Effector memory CD8-positive, alpha-beta T cell (primary cell): ENCODE results near the gene TUNAR.

Experiments
- ATAC-seq: fragments of 150-1000 bp; cut with Tn5 transposase; replicated peaks from 2 replicates; pipeline ENCODE4 v1.10.0; 2021; ENCODE audit warnings: mild to moderate bottlenecking, moderate library complexity
- DNase-seq, 3 experiments: peaks; one replicate each; pipeline ENCODE4 v3.0.0; 2021
- H3K27ac Mint-ChIP-seq, 2 donors: one replicate each; pipeline ENCODE4 v1.8.0; 2022; ENCODE audit warnings: mild to moderate bottlenecking in 2 of 2, mixed read lengths in 2 of 2, moderate library complexity in 2 of 2
- H3K27me3 Mint-ChIP-seq, 2 donors: one replicate each; pipeline ENCODE4 v1.8.0; 2022; ENCODE audit warnings: mixed read lengths in 2 of 2
- H3K36me3 Mint-ChIP-seq: one replicate; pipeline ENCODE4 v1.8.0; 2022; ENCODE audit warnings: mild to moderate bottlenecking, moderate library complexity, mixed read lengths; ENCODE audit not compliant: insufficient read depth
- H3K4me1 Mint-ChIP-seq, 2 donors: one replicate each; pipeline ENCODE4 v1.8.0; 2022; ENCODE audit warnings: low read depth in 2 of 2, mixed read lengths in 2 of 2
- H3K4me3 Mint-ChIP-seq, 2 donors: one replicate each; pipeline ENCODE4 v1.8.0; 2022; ENCODE audit warnings: mild to moderate bottlenecking in 2 of 2, mixed read lengths in 2 of 2, moderate library complexity in 2 of 2
- H3K9me3 Mint-ChIP-seq, 2 donors: one replicate each; pipeline ENCODE4 v1.8.0; 2022; ENCODE audit warnings: mixed read lengths in 2 of 2

TUNAR gene

DNA sequence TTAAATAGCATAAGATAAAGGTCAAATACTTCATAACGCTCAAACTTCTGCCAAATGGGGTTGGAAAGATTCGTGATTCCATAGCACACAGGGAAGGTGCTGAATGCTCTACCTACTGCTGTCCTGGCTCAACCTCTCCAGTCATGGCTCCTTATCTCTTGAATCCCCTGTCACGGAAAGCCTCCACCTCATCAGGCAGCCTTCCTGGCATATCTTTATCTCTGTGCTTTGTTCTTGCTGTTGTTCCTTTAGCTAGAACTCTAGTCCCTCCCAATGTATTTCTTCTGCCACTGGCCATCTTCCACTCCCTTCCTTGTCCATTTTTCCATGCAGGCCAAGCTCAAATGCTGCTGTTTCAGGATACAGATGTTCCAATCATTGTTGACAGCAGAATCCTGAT, 26.9 kb upstream of the TUNAR start:
- no peaks in the 10 kb centered on the region for H3K36me3 Mint-ChIP-seq
- no peaks in the 10 kb centered on the region for H3K4me1 Mint-ChIP-seq
- no peak overlapping the region for H3K27ac Mint-ChIP-seq
- ATAC-seq, result no peak
- H3K9me3 Mint-ChIP-seq, result peaks cover 0 to 7% of the 10 kb centered on the region in 2 donors
- DNase-seq, result no peak
- peaks cover 34 to 38% of the 10 kb centered on the region in 2 donors for H3K27me3 Mint-ChIP-seq
- no peak overlapping the region for H3K4me3 Mint-ChIP-seq

- ATAC-seq, result no peak
- Mint-ChIP-seq H3K27me3 (peaks cover 39 to 45% of the 10 kb centered on the region in 2 donors), H3K9me3 (peaks cover 0 to 7% of the 10 kb centered on the region in 2 donors), H3K4me3 (no peak overlapping the region), H3K4me1 (no peaks in the 10 kb centered on the region), H3K36me3 (no peaks in the 10 kb centered on the region), H3K27ac (no peak overlapping the region)
- no peak for DNase-seq
These were observed 26.2 kb upstream of the TUNAR start for GRCh38 chr14:95850429-95850828.

GRCh38 chr14:95855606-95856005, 21.0 kb upstream of the TUNAR start:
- peaks cover 2 to 14% of the 10 kb centered on the region in 2 donors for H3K9me3 Mint-ChIP-seq
- H3K27me3 Mint-ChIP-seq, result peaks cover 41 to 55% of the 10 kb centered on the region in 2 donors
- no peak for DNase-seq
- ATAC-seq, result no peak
- H3K36me3 Mint-ChIP-seq, result no peaks in the 10 kb centered on the region
- no peak overlapping the region for H3K27ac Mint-ChIP-seq
- H3K4me1 Mint-ChIP-seq, result no peaks in the 10 kb centered on the region
- no peak overlapping the region for H3K4me3 Mint-ChIP-seq

DNA sequence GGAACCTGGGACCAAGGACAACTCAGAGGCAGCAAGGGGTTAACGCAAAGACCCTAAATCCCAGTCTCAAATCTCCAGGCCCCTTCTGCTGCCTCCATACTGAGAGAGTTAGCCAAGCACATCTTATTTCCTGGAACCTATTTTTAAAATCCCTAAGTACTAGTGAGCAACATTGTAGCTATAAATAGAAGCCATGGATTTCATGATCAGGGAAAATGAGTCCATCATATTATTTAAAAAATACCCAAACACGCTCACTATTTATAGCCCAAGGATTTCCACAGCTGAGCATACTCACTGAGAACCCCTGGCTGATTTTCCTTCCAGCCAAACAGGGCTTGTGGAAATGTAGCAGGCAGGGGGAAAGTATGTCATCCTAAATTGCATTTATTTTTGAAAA, 19.4 kb upstream of the TUNAR start:
- peaks cover 2 to 7% of the 10 kb centered on the region in 2 donors for H3K9me3 Mint-ChIP-seq
- no peak overlapping the region for H3K4me3 Mint-ChIP-seq
- no peak overlapping the region for H3K27ac Mint-ChIP-seq
- H3K4me1 Mint-ChIP-seq, result no peaks in the 10 kb centered on the region
- no peak for ATAC-seq
- no peaks in the 10 kb centered on the region for H3K36me3 Mint-ChIP-seq
- DNase-seq, result no peak
- peaks cover 34 to 45% of the 10 kb centered on the region in 2 donors for H3K27me3 Mint-ChIP-seq

GRCh38 chr14:95858893-95859292, 17.7 kb upstream of the TUNAR start:
- no peaks in the 10 kb centered on the region for H3K36me3 Mint-ChIP-seq
- H3K4me1 Mint-ChIP-seq, result no peaks in the 10 kb centered on the region
- H3K9me3 Mint-ChIP-seq, result peaks cover 2 to 7% of the 10 kb centered on the region in 2 donors
- DNase-seq (no peak), ATAC-seq (no peak)
- H3K27me3 Mint-ChIP-seq, result peaks cover 35 to 46% of the 10 kb centered on the region in 2 donors
- no peak overlapping the region for H3K27ac Mint-ChIP-seq
- H3K4me3 Mint-ChIP-seq, result no peak overlapping the region

DNA sequence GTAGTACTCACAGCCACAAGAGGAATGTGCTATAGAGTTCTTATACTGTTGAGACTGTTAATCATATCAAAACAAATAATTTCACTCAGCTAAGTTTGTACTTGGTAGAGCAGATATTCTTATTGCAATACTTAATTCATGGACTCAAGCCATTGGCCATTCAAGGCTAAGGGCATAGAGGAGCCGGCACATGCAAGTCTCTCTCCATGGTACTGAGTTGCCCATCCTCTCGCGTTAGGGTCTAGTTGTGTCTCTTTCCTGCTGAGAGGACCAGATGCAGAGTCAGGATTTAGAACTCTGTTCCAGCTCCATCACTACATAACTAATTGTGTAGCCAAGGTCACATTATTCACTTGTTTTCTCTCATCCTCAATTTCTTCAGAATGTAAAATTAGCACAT, 14.4 kb upstream of the TUNAR start:
- no peak for DNase-seq
- no peak overlapping the region for H3K4me3 Mint-ChIP-seq
- peaks cover 28 to 50% of the 10 kb centered on the region in 2 donors for H3K27me3 Mint-ChIP-seq
- ATAC-seq, result no peak
- peaks cover 0 to 2% of the 10 kb centered on the region in 2 donors for H3K9me3 Mint-ChIP-seq
- H3K4me1 Mint-ChIP-seq, result no peaks in the 10 kb centered on the region
- H3K36me3 Mint-ChIP-seq, result no peaks in the 10 kb centered on the region
- no peak overlapping the region for H3K27ac Mint-ChIP-seq

GRCh38 chr14:95863295-95863694, 13.3 kb upstream of the TUNAR start:
- no peak for DNase-seq
- H3K4me3 Mint-ChIP-seq, result no peak overlapping the region
- H3K27me3 Mint-ChIP-seq, result peaks cover 28 to 48% of the 10 kb centered on the region in 2 donors
- no peaks in the 10 kb centered on the region for H3K4me1 Mint-ChIP-seq
- H3K36me3 Mint-ChIP-seq, result no peaks in the 10 kb centered on the region
- no peak for ATAC-seq
- peaks cover 0 to 2% of the 10 kb centered on the region in 2 donors for H3K9me3 Mint-ChIP-seq
- no peak overlapping the region for H3K27ac Mint-ChIP-seq

- no peak for ATAC-seq
- peaks cover 22 to 60% of the 10 kb centered on the region in 2 donors for H3K27me3 Mint-ChIP-seq
- no peaks in the 10 kb centered on the region for H3K4me1 Mint-ChIP-seq
- H3K36me3 Mint-ChIP-seq, result no peaks in the 10 kb centered on the region
- no peak for DNase-seq
- no peak overlapping the region for H3K27ac Mint-ChIP-seq
- H3K4me3 Mint-ChIP-seq, result no peak overlapping the region
- H3K9me3 Mint-ChIP-seq, result no peaks in the 10 kb centered on the region
These were observed 6.9 kb upstream of the TUNAR start for GRCh38 chr14:95869776-95870175.

DNA sequence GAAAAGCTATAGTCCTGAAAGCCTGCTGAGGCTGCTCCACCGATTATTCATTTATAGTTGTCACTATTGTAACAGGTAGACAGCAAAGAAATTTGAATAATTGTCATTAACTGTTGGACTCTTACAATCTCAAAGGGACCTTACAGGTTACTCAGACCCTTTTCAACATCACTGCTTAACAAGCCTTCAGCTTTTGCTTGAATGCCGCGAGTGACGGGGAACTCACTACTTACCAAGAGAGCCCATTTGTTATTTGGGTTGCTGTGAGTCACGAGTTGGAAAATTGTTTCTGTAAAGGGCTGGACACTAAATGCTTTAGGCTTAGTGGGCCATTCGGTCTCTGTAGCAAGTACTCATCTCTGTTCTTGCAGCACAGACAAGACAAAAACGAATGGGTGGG, 5.9 kb upstream of the TUNAR start:
- Mint-ChIP-seq H3K27me3 (peaks cover 28 to 66% of the 10 kb centered on the region in 2 donors), H3K9me3 (no peaks in the 10 kb centered on the region), H3K4me1 (peaks cover 0 to 2% of the 10 kb centered on the region in 2 donors), H3K4me3 (no peak overlapping the region), H3K27ac (no peak overlapping the region), H3K36me3 (no peaks in the 10 kb centered on the region)
- DNase-seq, result no peak
- no peak for ATAC-seq

DNA sequence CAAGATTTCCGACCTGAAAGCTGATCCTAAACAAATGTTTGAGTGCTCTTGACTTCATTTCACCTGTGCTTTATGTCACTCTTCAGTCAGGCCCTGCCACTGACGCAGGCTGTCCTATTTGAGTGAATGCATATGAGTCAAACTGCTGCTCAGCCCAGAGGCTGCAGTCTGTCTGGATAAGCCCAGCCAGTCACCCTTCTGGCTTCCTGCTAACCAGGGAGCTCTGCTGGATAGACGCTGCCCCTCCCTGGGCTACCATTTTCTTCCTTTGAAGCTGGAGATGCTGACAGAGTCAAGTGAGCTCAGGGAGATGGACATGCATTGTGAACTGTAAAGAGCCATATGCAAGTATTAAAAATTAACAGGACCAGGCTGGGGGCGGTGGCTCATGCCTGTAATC, 5.1 kb upstream of the TUNAR start:
- H3K4me3 Mint-ChIP-seq, result no peak overlapping the region
- no peaks in the 10 kb centered on the region for H3K9me3 Mint-ChIP-seq
- peaks cover 0 to 2% of the 10 kb centered on the region in 2 donors for H3K4me1 Mint-ChIP-seq
- no peaks in the 10 kb centered on the region for H3K36me3 Mint-ChIP-seq
- ATAC-seq (no peak), DNase-seq (no peak)
- H3K27ac Mint-ChIP-seq, result no peak overlapping the region
- H3K27me3 Mint-ChIP-seq, result peaks cover 28 to 63% of the 10 kb centered on the region in 2 donors

DNA sequence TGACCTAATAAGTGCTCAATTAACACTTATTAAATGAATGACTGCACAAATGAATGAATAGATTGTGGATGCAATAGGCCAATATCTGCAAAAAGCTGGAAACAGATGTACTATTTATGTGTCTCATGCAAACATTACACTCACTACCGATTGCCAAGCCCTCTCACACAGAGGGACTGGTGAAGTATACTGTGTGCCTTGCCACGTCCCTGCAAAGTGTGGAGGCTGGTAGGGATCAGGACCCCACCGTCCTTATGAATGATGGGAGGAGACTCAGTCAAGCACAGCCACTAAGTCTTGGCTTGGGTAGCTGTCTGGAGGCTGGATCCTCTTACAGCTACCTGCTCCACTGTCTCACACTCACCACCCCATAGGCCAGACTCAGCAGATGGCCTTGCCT, 3.9 kb upstream of the TUNAR start:
- H3K27ac Mint-ChIP-seq, result no peak overlapping the region
- peaks cover 0 to 3% of the 10 kb centered on the region in 2 donors for H3K4me1 Mint-ChIP-seq
- no peaks in the 10 kb centered on the region for H3K36me3 Mint-ChIP-seq
- H3K4me3 Mint-ChIP-seq, result no peak overlapping the region
- no peak for ATAC-seq
- H3K9me3 Mint-ChIP-seq, result no peaks in the 10 kb centered on the region
- H3K27me3 Mint-ChIP-seq, result peaks cover 37 to 63% of the 10 kb centered on the region in 2 donors
- DNase-seq, result no peak

GRCh38 chr14:95875831-95876760, 536 bp upstream of the TUNAR start:
- Mint-ChIP-seq H3K27me3 (peaks cover 51 to 79% of the 10 kb centered on the region in 2 donors), H3K4me1 (peaks cover 0 to 3% of the 10 kb centered on the region in 2 donors), H3K36me3 (no peaks in the 10 kb centered on the region), H3K27ac (no peak overlapping the region), H3K9me3 (no peaks in the 10 kb centered on the region), H3K4me3 (no peak overlapping the region)
- no peak for ATAC-seq
- no peak for DNase-seq

GRCh38 chr14:95877633-95878032, 1.0 kb downstream of the TUNAR start:
- Mint-ChIP-seq H3K27ac (no peak overlapping the region), H3K4me1 (peaks cover 0 to 3% of the 10 kb centered on the region in 2 donors), H3K4me3 (peak overlapping the region in 1 of 2 donors; percentile 12), H3K36me3 (no peaks in the 10 kb centered on the region), H3K27me3 (peaks cover 51 to 83% of the 10 kb centered on the region in 2 donors), H3K9me3 (no peaks in the 10 kb centered on the region)
- DNase-seq, result no peak
- no peak for ATAC-seq

GRCh38 chr14:95884377-95884776, 7.7 kb downstream of the TUNAR start:
- Mint-ChIP-seq H3K27ac (no peak overlapping the region), H3K36me3 (no peaks in the 10 kb centered on the region), H3K27me3 (peaks cover 37 to 69% of the 10 kb centered on the region in 2 donors), H3K4me3 (no peak overlapping the region), H3K9me3 (no peaks in the 10 kb centered on the region), H3K4me1 (no peaks in the 10 kb centered on the region)
- DNase-seq (no peak), ATAC-seq (no peak)
